ENCODE measurements around the gene SOX5.
A peak's percentile ranks its signal among the peaks of the same experiment; 100 is the strongest.

The SOX5 gene

DNA sequence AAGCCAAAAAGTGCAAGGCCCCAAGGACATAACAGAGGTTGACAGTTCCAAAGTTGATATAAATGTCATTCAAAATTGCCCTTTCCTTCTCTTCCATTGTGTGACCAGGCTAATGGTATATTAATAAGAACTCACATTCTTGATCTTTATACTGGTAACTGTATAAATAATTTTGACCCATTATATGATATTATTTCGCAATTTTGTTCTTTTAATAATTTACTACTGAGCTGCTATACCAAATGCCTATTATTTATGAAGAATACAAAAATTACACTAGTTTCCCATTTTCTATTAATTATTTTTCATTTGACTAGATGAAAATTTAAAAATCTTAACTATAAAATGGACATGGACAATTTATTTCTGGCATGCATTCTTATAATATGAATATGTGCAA is 370.2 kb downstream of the SOX5 start:
- no peak for DNase-seq

DNA sequence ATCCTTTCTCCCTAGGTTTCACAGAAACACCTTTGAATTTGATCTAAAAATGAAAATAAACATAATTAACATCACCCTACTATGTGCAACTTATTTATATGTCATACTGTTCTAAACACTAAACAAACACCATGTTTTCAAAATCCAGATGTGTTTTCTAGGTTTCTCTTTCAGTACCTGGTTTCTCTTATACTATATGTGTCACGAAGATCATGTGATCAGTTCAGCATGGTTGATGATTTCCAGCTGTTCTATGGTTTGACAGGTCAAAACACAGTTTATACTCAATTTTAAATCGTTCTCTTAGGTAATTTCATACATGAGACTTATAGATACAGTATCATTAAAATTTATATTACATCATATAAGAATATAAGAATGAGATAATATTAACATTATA is 373.1 kb downstream of the SOX5 start:
- no peak for DNase-seq

DNA sequence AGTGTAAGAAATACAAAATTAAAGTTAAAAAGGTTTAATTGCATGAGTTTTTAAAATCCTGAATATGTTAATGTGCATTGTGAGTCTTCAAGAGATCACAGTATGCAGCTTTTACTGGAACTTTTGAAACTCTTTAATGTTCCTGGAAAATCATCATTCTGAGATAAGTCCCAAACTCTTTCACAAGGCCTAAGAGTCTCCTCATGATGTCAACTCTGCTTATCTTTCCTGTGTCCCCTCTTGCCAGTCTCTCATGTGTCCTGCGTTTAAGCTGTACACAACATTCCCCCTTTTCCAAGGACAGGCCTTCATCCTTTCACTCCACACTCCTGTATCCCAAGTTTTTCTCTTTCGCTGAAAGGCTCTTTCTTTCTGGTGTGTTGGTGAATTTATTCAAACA is 380.1 kb downstream of the SOX5 start:
- no peak for DNase-seq

DNA sequence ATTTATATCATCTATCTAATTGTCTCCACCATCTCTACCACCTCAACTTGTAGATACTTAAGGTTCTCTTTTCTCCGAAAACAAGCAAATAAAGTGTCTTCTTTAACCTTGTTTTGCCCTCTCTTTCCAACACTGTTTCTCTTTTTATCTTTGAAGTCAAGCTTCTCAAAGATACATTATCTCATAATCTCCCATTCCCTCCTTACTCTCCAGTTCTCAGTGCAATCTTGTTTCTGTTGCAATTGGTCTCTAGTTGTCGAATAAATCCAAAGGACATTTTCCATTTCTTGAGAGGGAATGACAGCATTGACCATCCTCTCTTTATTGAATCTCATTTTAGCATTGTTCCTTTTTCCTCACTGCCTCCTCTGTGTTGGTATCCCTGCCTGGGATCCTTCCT is 383.3 kb downstream of the SOX5 start:
- no peak for DNase-seq

DNA sequence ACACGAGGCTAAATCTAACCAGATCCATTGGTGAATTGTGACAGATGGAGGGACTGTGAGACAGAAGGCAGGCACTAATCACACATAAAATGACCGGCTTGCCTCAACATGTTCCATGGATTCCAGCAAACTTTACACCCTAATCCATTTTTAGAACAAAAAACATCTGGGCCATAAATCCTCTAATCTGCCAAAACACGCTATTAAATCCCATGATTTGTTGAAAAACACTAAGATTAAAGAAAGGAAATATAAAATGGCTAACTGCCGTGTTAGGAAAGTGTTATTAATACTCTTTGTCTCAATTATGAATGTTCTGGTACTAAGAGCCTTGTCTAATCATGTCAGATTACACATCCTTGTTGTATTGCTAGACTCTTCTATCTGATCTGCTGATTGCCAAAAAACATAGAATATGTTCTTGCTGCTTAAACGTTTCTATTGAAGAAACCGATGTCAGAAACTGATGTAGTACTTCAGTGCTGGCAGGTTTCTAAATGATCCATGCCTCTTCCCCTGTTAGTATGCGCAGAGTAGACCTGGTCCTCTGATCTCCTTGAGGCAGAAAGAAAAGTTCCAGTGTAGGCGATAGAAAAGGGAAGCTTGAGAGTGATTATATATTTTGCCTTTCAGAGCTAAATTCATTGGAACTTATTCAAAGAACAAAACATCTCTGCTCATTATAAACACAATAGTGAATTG is 384.9 kb downstream of the SOX5 start:
- DNase-seq: peak in 1 of 2 experiments; percentile 3

DNA sequence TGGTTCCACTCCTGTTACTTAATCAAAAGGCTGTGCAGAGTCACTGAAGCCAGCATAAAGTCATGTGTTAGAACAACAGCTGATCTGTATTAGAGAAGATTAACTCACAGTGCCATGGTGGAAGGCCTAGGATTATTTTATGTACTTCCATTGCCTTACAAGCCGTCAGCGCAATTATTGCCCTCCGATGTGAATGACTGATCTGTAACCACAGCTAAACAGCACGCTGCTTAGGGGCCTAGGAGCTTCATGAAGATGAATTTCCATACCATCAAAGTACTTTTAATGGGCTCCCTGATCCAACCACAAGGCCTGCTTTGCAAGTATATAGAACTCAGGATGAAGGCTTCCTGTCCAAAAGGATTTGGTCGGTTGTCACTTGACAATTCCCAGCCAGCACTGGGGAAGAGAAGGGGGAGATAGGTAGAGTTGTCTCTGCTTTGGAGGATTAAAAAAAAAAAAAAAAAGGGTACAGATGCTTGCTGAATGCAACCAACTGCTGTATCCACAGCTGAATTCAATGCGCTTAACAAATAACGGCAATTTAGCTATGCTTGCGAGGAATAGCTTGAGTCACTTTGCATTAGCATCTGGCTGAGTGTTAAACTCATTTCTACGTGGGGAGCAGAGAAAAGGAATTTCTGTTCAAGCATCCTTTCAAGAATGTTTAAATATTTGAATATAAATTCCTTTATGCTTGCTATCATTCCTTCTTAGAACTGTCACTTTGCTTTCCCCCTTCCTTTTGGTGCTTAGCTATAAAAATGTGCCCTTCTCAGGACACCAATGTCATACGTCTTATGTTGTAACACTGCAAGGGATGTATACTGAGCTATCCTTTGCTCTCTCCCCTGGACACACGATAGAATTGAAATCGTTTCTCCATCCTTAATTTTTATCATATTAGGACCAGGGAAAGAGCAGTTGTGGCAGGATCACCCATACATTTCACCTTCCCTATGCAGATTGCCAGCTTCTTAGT is 387.8 kb downstream of the SOX5 start:
- DNase-seq: no peak

DNA sequence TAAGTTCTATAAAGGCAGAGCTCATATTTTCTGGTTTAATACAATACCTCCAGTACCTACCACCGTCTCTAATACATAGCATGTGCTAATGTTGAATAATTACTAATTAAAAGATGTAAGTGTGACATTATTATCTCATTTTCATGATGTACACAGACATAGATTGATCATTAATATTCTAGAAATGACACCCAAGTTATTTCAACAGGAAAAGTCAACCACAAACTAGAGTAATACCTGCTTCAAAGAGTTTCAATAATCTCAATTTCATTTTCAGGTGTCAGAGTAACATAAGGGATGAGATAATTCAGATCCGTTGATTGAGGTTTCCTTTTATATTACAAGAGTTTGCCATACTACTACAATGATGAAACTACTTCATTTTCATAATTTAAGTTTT is 388.9 kb downstream of the SOX5 start:
- DNase-seq: no peak

DNA sequence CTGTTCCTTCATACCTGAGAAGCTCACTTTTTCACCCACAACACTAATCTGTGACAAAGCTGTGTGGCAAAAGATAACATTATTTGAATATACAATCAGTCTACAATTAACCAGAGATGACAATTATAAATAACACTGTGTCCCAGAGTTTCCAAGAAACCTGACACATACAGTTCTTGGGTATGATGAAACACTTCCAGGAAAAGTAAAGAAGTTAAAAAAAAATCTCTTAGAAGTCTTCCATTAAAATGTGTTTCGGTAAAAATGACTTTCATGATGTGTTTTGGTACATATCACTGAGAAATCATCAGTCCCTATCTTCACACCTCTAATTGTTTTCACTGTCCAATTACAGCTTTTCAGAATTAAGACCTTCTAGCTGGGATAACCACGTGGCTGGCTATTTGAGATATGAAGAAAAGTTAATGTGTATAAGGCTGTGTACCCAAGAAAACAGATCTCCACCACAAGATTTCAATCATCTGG is 390.2 kb downstream of the SOX5 start:
- DNase-seq: no peak

DNA sequence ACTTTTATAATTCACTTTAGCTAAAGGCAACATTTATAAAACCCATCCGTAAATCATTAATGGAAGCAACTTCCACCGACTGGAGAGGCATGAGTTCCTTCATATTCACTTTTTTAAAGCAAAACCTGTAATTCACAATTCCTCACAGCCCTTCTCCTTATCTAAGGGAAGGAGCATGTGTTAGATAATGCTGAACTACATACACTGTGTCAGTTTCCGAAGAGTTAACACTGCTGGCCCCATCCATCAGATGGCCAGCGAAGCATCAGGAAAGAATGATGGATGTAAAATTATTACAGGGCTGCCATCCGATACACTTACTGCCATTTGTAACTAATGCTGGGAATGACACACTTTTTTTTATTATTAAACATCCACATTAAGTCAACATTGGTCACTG is 392.8 kb downstream of the SOX5 start:
- DNase-seq: peak in 1 of 2 experiments; percentile 28

DNA sequence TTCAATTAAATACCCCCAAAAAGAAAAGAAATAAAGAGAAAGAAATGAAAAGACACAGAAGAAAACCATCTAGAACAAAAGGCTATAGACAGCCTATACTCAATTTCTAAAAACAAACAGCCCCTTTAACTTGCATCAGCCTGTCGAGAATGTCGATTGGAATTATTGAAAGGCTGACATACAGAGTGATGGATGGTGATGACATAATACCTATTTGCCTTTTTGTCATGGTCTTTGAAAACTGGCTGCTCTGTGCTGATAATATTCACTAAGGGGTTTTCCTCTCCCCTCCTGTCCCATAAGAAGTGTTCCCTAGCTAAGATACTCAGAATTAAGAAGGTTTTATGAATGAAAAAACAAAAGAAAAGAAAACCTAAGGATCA is 393.7 kb downstream of the SOX5 start:
- peak in 1 of 2 experiments; percentile 34 for DNase-seq

DNA sequence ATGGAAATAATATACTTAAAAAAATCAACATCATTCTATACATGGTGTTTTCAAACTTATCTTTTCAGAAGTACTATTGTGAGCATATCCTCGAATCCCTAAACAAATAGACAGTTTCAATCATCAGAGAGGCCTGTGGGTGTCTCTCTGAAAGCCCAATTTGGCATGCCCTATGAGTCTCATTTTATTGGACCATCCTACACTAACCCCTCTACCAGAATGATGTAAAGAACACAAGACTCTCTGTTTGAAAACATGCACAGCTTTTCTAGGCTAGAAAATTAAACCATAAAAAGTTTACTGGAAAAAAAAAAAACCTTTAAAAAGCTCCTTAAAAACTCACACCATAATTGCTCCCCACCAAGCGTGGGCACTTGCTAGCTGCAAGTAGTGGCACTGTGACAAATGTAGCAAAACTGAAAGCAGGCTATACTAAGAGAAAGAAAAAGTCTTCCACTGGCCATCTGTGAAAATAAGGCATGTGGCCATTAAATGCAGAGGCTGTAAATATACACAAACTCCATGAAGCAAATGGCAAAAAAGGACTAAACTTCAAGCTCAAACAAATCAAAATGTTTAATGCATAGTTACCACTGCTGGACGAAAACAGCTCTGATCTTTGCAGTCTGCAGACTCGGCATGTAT is 394.2 kb downstream of the SOX5 start:
- DNase-seq: no peak

DNA sequence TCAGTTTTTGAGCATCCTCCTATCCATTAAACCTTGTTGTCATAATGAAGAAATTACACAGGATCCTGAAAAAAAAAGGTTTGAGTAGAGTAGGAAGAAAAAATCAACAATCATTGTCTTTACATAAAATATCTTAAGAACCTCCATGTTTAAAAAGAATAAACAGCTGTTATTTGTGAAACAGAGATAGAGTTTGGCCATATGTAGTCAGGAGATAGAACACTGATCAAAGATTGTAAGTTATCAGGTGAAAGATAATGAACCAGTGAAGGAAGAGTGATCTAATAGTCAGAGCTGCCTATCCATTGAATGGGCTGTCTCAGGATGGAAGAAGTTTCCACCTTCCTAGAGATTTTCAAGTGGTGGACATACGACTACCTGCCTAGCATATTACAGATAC is 397.1 kb downstream of the SOX5 start:
- DNase-seq: no peak

DNA sequence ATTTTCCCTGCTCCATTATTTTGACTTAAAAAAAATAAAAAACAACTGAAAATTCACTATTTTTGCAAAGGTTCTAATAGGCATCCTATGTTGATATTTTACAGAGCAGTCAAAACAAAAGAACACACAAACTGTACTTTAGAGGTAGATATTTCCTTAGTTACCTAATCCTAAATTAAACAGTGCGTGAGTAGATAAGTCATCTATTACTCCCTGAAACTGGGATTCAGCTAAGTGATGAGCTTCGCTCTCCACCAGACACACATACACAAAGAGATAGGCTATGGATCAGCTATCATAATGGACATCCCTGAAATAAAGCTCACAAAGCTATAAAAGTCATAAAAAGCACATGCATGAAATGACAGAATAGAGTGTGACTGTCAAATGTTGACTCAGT is 398.7 kb downstream of the SOX5 start:
- DNase-seq: peak; percentile 48 to 74

DNA sequence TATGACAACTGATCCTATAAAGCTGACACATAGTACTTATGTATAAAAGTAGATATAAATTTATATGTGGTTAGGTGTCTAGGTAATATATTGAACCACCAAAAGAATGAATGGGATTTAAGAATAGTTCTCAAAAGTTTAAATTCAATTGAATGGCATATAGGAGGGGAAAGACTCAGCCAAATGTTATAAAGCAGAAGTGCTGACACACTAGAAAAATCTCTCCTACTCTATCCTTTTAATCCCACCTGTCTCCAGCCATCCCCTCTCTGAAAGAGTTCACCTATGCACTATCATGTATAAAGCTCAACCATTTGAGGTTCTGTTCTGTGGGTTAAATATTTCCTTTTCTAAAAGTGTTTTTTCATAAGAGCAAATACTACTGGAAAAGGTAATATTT is 400.7 kb downstream of the SOX5 start:
- no peak for DNase-seq

DNA sequence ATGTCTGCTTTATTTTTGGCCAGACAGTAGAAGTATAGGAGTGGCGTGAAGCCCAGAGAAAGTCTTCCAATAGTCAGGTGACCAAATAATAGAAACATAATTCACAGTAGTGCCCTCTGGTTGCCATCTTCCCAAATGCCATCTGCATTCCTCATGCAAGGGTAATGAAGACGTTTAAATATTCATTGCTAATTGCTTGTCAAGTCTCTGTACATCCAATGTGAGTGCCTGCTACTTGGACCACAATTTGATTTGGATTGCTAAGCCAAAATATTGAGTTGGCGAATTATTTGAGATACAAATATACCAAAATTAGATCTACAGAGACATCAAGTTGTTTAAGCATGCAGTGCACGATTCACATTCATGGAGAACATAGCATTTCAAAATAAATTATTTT is 402.7 kb downstream of the SOX5 start:
- no peak for DNase-seq

DNA sequence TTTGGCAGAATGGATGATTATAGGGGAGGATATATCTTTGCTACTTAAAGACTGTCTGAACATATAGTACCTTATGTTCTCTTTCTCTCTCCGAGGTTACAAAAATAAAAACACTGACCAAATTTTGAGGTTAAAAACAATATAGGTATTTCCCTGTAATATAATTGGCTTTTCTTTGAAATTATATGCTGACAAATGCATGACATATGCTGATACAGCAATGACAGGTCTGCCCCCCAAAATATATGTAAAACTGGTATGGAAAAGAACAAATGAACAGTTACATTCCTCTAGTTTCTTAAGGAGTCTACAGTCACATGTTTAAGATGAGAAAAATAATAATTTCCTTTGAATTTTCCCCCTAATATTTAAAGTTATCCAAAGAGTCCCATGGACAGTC is 405.7 kb downstream of the SOX5 start:
- DNase-seq: no peak

DNA sequence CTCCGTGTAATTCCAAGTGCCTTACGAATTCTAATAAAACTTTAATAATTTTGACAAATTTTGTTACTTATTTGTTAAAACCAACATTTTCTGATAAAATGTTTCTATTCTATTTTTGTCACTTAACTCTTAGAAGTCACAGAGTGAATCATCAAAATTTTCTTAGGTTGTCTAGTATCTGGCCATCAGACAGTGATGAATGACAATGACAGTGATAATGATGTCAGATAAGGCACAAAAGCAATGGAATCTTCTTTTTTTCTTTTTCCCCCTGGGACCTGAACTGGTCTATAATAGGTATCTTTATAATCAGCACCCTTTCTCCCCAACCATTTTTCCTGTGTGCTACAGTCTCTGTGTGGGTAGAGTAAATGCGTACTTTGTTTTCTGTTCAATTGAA is 407.3 kb downstream of the SOX5 start:
- no peak for DNase-seq

DNA sequence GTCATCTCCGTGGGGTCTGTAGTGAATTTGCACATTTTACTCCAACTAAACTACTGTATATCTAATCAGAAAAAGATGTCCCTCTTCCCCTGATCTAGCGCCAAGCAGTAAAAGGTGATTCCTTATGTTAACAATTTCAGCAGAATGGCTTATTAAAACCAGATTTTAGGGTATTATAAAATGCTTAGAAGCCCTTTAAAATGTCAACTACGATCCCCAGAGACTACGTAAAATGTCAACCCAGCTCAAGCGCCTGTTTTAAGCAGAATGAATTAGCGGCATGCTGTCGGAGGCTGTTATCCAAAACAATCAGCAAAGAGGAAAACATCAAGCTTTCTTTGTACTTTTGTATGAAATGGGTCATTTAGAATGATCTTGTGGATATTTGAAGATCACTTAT is 408.9 kb downstream of the SOX5 start:
- DNase-seq: no peak

DNA sequence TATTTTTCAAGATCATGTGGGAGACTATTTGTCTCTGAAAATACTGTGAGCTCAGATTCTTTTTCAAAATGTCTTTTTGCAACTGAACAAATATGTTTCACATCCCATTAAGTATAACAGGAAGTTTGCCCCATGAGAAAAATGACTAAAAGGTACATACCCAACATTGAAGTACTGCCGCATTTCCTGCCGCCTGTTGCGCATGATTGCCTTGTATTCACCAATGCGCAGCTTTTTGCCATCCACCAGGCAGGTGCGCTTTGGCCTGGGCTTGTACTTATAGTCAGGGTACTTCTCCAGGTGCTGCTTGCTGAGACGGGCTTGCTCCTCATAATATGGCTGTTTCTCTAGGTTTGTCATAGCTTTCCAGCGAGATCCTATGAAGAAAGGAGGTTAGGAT is 413.2 kb downstream of the SOX5 start:
- peak in 1 of 2 experiments; percentile 14 for DNase-seq

DNA sequence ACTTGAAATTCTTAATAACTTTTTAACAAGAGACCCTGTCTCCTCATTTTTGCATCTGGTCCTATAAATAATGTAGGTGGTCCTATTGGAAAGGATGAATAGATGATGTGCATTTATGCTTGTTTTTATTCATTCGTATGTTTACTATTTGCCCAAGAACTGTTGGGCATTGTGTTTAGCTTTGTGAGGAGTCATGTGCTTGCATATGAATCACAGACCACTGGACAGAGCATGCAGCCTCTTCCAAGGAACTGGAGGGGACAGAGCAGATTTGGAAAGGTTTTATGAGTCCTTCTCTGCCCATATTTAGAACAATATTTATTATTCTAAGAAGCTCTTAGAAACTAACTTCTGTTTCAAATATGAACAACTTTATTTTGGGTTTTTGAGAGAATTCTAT is 414.0 kb downstream of the SOX5 start:
- DNase-seq: no peak

DNA sequence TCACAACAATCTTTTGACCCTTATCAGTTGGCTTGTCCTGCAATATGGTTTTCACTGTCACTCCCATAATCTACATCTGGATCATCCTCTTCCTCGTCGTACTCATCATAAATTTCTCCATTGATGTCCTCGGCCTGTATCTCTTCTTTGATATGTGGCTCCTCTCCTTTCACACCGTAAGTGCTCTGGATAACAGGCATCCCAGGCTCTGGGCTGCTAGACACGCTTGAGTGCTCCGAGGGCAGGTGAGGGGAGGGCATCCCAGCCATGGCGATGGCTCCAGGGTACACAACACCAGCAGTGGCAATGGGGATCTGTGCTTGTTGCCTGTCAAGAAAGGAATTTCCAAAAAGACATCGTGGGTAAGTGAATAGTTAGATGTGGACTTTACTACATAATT is 415.3 kb downstream of the SOX5 start:
- DNase-seq: no peak

DNA sequence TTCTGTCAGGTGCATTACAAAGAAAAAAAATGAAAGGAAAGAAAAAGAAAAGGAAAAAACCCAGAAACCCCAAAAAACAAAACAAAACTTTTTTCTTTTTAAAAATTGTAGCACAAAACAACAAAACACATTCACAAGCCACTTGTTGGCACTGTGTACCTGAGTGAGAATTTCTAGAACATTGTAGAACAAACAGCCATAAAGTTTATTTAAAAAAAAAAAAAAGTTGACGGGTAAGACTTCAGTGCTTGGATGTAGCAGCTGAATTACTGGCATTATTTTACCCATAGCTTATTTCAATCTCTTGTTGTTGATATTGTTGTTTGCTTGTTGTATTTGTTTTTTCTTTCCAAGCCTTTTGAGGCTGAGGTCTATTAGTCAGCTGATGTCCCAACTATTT is 415.8 kb downstream of the SOX5 start:
- DNase-seq: no peak

DNA sequence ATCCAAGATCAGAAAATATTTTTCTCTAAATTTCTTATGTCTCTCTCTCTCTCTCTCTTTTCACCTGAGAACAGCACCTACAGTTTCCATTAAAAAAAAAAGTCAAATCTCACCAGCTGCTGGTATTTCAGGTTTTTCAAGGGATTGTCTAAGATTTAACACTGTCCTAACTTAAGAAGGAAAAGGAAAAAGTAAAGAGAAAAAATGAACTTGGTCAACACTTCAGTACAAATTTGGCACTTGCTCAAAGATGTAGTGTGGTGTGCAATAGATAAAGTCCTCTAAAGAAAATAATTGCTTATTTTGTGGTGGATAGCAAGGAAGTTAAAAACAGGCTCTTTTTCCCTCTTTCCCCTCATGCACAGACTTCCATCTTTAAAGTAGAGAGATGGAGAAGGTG is 416.2 kb downstream of the SOX5 start:
- DNase-seq: no peak

DNA sequence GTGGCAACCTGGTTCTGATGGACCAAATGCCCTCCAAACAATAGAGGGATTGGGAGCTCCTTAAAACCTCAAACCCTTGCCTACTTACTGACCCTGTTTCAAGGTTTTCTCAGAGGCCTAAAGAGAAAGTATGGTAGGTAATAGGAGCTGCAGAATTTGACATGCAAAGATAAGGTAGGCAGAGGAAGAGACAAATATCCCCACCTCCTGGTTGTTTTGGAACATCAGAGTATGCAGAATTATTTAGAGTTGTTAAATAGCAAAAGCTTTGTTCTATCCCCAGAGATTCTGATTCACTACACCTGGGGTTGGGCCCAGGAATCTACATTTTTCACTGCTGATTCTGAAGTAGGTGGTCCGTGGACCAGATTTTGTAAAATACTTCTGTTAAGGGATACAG is 421.2 kb downstream of the SOX5 start:
- DNase-seq: no peak
